Measurements from ENCODE around the gene GPR150. TPM values are rescaled to one million over a fixed set of nuclear protein-coding genes. Genes with fewer than 3 reads are reported as not detected.

Gene GPR150
- total and polyA plus RNA-seq, 10 of the 15 experiments (the other 5 are each of a cell fraction or from before 2014, with no cell fraction given): 0.08 to 1.1 (median 0.37) TPM; not detected in 1

GRCh38 chr5:95631255-95631958 is 11.5 kb downstream of the GPR150 start:
- FAIRE-seq (no peak), ATAC-seq (peak; percentile 14; the same call in 2 of the 3 replicates), DNase-seq (ENCODE audit: low read depth, low spot score) (no peak)
- no peaks in the 10 kb centered on the region for H3K79me2 ChIP-seq (ENCODE audit: control insufficient read depth, insufficient read depth, low read length)
- no peak overlapping the region for H3K4me2 ChIP-seq (ENCODE audit: control insufficient read depth, insufficient read depth)
- POLR2A ChIA-PET: no interaction called here
- H4K20me1 ChIP-seq (ENCODE audit: control insufficient read depth, insufficient read depth): no peaks in the 10 kb centered on the region
- TF ChIP-seq GATAD2B (conservative IDR thresholded peaks at IDR 0.05; ENCODE audit: low read depth): no peak
- TF ChIP-seq, protein P1, sequence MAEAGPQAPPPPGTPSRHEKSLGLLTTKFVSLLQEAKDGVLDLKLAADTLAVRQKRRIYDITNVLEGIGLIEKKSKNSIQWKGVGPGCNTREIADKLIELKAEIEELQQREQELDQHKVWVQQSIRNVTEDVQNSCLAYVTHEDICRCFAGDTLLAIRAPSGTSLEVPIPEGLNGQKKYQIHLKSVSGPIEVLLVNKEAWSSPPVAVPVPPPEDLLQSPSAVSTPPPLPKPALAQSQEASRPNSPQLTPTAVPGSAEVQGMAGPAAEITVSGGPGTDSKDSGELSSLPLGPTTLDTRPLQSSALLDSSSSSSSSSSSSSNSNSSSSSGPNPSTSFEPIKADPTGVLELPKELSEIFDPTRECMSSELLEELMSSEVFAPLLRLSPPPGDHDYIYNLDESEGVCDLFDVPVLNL (IDR thresholded peaks at IDR 0.05; ENCODE audit: low read depth, low read length): no peak
- no peak for TF ChIP-seq NFYA (IDR thresholded peaks at IDR 0.05; ENCODE audit: borderline replicate concordance, low read depth, low read length)
- TF ChIP-seq RUNX3 (IDR thresholded peaks at IDR 0.05; ENCODE audit: low read length): no peak
- TF ChIP-seq SMARCA5 (IDR thresholded peaks at IDR 0.05): no peak
- TF ChIP-seq FOS (IDR thresholded peaks at IDR 0.05; ENCODE audit: borderline replicate concordance, extremely low read depth, insufficient read length): no peak
- no peak for TF ChIP-seq SREBF2 (IDR thresholded peaks at IDR 0.05; ENCODE audit: low read length)
- TF ChIP-seq ZBTB4 (CRISPR knock-in tag; IDR thresholded peaks at IDR 0.05): no peak
- intact Hi-C loops (cut with micrococcal nuclease; ENCODE audit: unreplicated experiment): no loop called here
- SMC1A ChIA-PET (ENCODE audit: uncharacterized antibody, unreplicated experiment): interaction anchor here (0.7 to 2.7 kb wide), 7 partner anchors 9 to 177 kb away, joined by 3 to 14 read pairs (median 3); no protein-coding TSS in a partner anchor
- peak overlapping the region; percentile 88 for H2AFZ ChIP-seq (ENCODE audit: control insufficient read depth, low read depth, low read length)
- no peaks in the 10 kb centered on the region for H3K27me3 ChIP-seq (replicated peaks in 1 of 2; ENCODE audit: control insufficient read depth in 2 of 2, insufficient read depth in 2 of 2, low read length in 1 of 2)
- 88% methylated on average over 2 of the region's 2 CpGs for WGBS (ENCODE audit: insufficient coverage, insufficient replicate concordance, low lambda C conversion rate, missing lambda C conversion rate)
- H3K4me1 ChIP-seq (ENCODE audit: control insufficient read depth, insufficient read depth, low read length): peaks cover 8% of the 10 kb centered on the region; the same call in 1 of the 2 replicates
- RAD21 ChIA-PET (ENCODE audit: unreplicated experiment): interaction anchor here (1.1 to 1.2 kb wide), 2 partner anchors 10 to 13 kb away, joined by 3 read pairs; no protein-coding TSS in a partner anchor
- no peak overlapping the region for H3K27ac ChIP-seq (ENCODE audit: control insufficient read depth, insufficient read depth)
- H3K4me3 ChIP-seq: no peak overlapping the region
- in situ Hi-C loops (cut with MboI): no loop called here
- BruUV-seq (replicated peaks): no TSS peak
- CTCF ChIA-PET: interaction anchor here (0.6 to 2.1 kb wide), 8 partner anchors 9 to 150 kb away, joined by 3 to 20 read pairs (median 4); partner anchors contain the start of genes RFESD and RHOBTB3
- no peak overlapping the region for H3K9ac ChIP-seq (ENCODE audit: control insufficient read depth, insufficient read depth, low read length)
- no peaks in the 10 kb centered on the region for H3K36me3 ChIP-seq (ENCODE audit: control insufficient read depth in 2 of 2, insufficient read depth in 2 of 2, low read length in 1 of 2)
- peaks cover 6% of the 10 kb centered on the region; the same call in 2 of the 3 replicates for H3K9me3 ChIP-seq (replicated peaks; ENCODE audit: control insufficient read depth, insufficient read depth, low read length)

Data from GM12878 (cell line).